GM18867 (cell line): ENCODE results near the gene MRPL57.
"Not testable (repeated sequence)": the region's sequence is repeated elsewhere in the genome, so short reads cannot be mapped to it uniquely, and the experiment has no call there.

Experiments used
- ATAC-seq: cut with Tn5 transposase; IDR thresholded peaks from one replicate; pipeline ENCODE4 v1.9.1; 2021; ENCODE audit warnings: mild to moderate bottlenecking, moderate library complexity; ENCODE audit not compliant: unreplicated experiment

Gene MRPL57

GRCh38 chr13:21176215-21176981, at the start of gene MRPL57, which contains the start of gene SKA3:
TSS of gene MRPL57 (plus strand) at chr13:21176658. CDS start at chr13:21176917, 259 bp downstream.
TSS of gene SKA3 (minus strand) at chr13:21176552. CDS start at chr13:21176477, 75 bp downstream.
- ATAC-seq = peak; percentile 91

GRCh38 chr13:21130116-21130515, 46.3 kb upstream of the MRPL57 start:
- no peak for ATAC-seq

GRCh38 chr13:21133077-21133476, 43.4 kb upstream of the MRPL57 start:
- no peak for ATAC-seq

- ATAC-seq = no peak
Observed at GRCh38 chr13:21134475-21134874, 42.0 kb upstream of the MRPL57 start.

- not testable (repeated sequence) for ATAC-seq
Observed at GRCh38 chr13:21135833-21136232, 40.6 kb upstream of the MRPL57 start.

GRCh38 chr13:21137696-21138095, 38.8 kb upstream of the MRPL57 start:
- ATAC-seq = no peak

- ATAC-seq = no peak
Observed at GRCh38 chr13:21138561-21138960, 37.9 kb upstream of the MRPL57 start.

- ATAC-seq = no peak
Observed at GRCh38 chr13:21139374-21139773, 37.1 kb upstream of the MRPL57 start.

GRCh38 chr13:21142766-21143165, 33.7 kb upstream of the MRPL57 start:
- no peak for ATAC-seq

- ATAC-seq = no peak
Observed at GRCh38 chr13:21147827-21148226, 28.6 kb upstream of the MRPL57 start.

GRCh38 chr13:21148557-21149258, 27.8 kb upstream of the MRPL57 start:
- no peak for ATAC-seq

- ATAC-seq = no peak
Observed at GRCh38 chr13:21149568-21149967, 26.9 kb upstream of the MRPL57 start.

GRCh38 chr13:21150013-21150412, 26.4 kb upstream of the MRPL57 start:
- no peak for ATAC-seq

GRCh38 chr13:21152251-21152899, 24.1 kb upstream of the MRPL57 start:
- no peak for ATAC-seq

GRCh38 chr13:21164631-21165030, 11.8 kb upstream of the MRPL57 start:
- ATAC-seq = no peak

- not testable (repeated sequence) for ATAC-seq
Observed at GRCh38 chr13:21165606-21166005, 10.9 kb upstream of the MRPL57 start.

- no peak for ATAC-seq
Observed at GRCh38 chr13:21171420-21171819, 5.0 kb upstream of the MRPL57 start.

- ATAC-seq = not testable (repeated sequence)
Observed at GRCh38 chr13:21173767-21174166, 2.7 kb upstream of the MRPL57 start.

- no peak for ATAC-seq
Observed at GRCh38 chr13:21175656-21176214, 723 bp upstream of the MRPL57 start.

- peak; percentile 32 for ATAC-seq
Observed at GRCh38 chr13:21176982-21177284, 475 bp downstream of the MRPL57 start.

- ATAC-seq = no peak
Observed at GRCh38 chr13:21181671-21182070, 5.2 kb downstream of the MRPL57 start.
